ENCODE results near the gene GPER1. TPM values are rescaled to one million over a fixed set of nuclear protein-coding genes. Genes with fewer than 3 reads are reported as not detected.

The GPER1 gene
- total RNA-seq, 1 experiment from 2014 or later: 0.28 TPM

DNA sequence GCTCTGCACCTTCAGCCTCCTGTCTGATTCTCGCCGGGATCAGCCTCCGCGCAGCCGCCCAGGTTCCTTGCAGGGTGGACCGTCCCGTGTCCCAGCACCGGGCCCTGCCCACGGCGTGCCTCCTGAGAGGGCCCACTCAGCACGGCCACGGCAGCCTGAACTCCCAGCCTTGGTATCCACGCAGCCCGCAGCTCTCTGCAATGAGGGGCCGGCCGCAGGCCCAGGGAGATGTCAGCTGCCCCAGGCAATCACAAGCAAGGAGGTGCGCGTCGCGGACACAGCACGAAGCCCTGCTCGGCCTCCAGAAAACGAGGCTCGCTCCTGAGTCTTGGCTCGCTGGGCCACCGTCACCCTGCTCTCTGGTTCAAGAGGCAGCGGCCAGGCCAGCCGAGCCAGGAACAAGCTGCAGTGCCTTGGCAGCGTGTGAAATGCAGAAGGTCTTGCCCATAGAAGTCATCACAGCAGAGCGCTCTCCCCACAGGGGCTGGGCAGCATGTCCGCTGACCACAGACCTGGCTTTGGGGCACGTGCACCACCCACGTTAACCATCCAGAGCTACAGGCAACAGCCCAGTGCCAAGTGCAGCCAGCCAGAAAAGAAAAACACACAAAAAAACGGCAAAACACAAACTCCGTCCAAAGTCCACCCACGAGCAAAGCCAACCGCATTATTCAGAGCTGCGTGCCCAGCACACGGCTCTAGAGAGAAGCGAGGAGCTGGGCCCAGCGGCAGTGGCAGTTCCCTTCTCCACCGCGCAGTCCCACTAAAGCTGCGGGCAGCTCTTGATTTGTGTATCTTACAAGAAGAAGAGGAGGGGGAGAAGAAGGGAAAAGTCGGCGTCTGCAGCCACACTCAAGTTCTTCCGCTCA lies 13.9 kb downstream of the GPER1 start:
- Mint-ChIP-seq H3K27ac (ENCODE audit: low read depth, unreplicated experiment) (no peak overlapping the region), H3K27me3 (ENCODE audit: insufficient read depth, unreplicated experiment) (no peaks in the 10 kb centered on the region), H3K9me3 (ENCODE audit: unreplicated experiment) (no peaks in the 10 kb centered on the region), H3K4me3 (ENCODE audit: unreplicated experiment) (no peak overlapping the region), H3K4me1 (ENCODE audit: insufficient read depth, unreplicated experiment) (no peaks in the 10 kb centered on the region), H3K36me3 (ENCODE audit: insufficient read depth, unreplicated experiment) (peaks cover 17% of the 10 kb centered on the region)
- no peak for TF ChIP-seq CTCF (IDR thresholded peaks at IDR 0.05; ENCODE audit: unreplicated experiment)
- intact Hi-C loops (cut with micrococcal nuclease): no loop called here
- ChIA-PET CTCF (interaction anchor here (0.6 to 1.9 kb wide), 4 partner anchors 14 to 75 kb away, joined by 3 to 6 read pairs (median 4); no protein-coding TSS in a partner anchor), POLR2A (no interaction called here)
- DNase-seq (ENCODE audit: unreplicated experiment): no peak
- no TSS peak for BruUV-seq (replicated peaks)

- POLR2A ChIA-PET: no interaction called here
- DNase-seq (ENCODE audit: unreplicated experiment): no peak
- Mint-ChIP-seq H3K9me3 (ENCODE audit: unreplicated experiment) (no peaks in the 10 kb centered on the region), H3K4me1 (ENCODE audit: insufficient read depth, unreplicated experiment) (no peaks in the 10 kb centered on the region), H3K36me3 (ENCODE audit: insufficient read depth, unreplicated experiment) (peaks cover 17% of the 10 kb centered on the region), H3K27ac (ENCODE audit: low read depth, unreplicated experiment) (no peak overlapping the region), H3K4me3 (ENCODE audit: unreplicated experiment) (no peak overlapping the region), H3K27me3 (ENCODE audit: insufficient read depth, unreplicated experiment) (no peaks in the 10 kb centered on the region)
- intact Hi-C loops (cut with micrococcal nuclease): no loop called here
- no TSS peak for BruUV-seq (replicated peaks)
- TF ChIP-seq CTCF (IDR thresholded peaks at IDR 0.05; ENCODE audit: unreplicated experiment): no peak
- CTCF ChIA-PET: interaction anchor here (1.9 kb wide), 2 partner anchors 17 kb away, joined by 4 to 6 read pairs; no protein-coding TSS in a partner anchor
Observed at GRCh38 chr7:1103009-1103788, 15.3 kb downstream of the GPER1 start.

DNA sequence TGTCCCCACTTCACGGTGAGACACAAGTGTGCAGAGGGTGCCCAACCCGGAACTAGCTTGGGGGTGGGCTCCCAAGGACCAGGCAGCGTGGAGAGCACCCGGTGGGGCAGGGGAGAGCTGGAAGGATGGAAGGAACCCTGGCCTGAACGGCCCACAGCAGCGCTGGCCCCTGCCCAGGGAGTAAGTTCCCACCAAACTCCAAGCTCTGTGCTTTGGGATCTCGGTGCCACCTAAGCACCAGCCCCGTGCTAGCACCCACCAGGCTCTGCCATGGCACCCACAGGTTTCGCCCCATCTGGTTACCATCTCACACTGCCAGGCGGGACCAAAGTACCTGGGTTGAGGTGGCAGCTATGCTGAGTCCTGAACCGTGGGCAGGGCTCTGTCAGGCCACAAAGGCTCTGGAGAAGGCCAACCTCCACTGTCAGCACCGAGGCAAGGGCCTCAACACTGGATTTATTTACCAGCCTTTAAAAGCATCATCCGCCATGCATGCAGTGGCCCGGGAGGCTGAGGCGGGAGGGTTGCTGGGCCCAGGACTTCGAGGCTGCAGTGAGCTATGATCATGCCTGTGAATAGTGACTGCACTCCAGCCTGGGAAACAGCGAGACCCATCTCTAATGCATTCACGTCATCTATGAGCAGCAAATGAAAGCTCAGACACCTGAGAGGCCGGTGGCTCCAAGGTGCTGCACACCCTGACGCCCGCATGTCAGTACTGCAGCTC lies 16.0 kb downstream of the GPER1 start:
- intact Hi-C loops (cut with micrococcal nuclease): no loop called here
- no TSS peak for BruUV-seq (replicated peaks)
- TF ChIP-seq CTCF (IDR thresholded peaks at IDR 0.05; ENCODE audit: unreplicated experiment): no peak
- no peak for DNase-seq (ENCODE audit: unreplicated experiment)
- POLR2A ChIA-PET: no interaction called here
- no peaks in the 10 kb centered on the region for H3K27me3 Mint-ChIP-seq (ENCODE audit: insufficient read depth, unreplicated experiment)
- peaks cover 17% of the 10 kb centered on the region for H3K36me3 Mint-ChIP-seq (ENCODE audit: insufficient read depth, unreplicated experiment)
- no peaks in the 10 kb centered on the region for H3K4me1 Mint-ChIP-seq (ENCODE audit: insufficient read depth, unreplicated experiment)
- CTCF ChIA-PET: interaction anchor here (0.7 to 1.9 kb wide), 2 partner anchors 18 to 38 kb away, joined by 3 to 4 read pairs; no protein-coding TSS in a partner anchor
- no peak overlapping the region for H3K27ac Mint-ChIP-seq (ENCODE audit: low read depth, unreplicated experiment)
- no peak overlapping the region for H3K4me3 Mint-ChIP-seq (ENCODE audit: unreplicated experiment)
- H3K9me3 Mint-ChIP-seq (ENCODE audit: unreplicated experiment): no peaks in the 10 kb centered on the region

Data from MCF 10A (cell line).